ENCODE measurements around the gene SHROOM3.

- TF ChIP-seq TAF1 (IDR thresholded peaks at IDR 0.05; ENCODE audit: borderline replicate concordance, insufficient read depth, low read length), result no peak
- TF ChIP-seq SIN3A (IDR thresholded peaks at IDR 0.05; ENCODE audit: borderline replicate concordance, insufficient read depth, low read length), result no peak
These were observed 268.1 kb downstream of the SHROOM3 start for GRCh38 chr4:76703123-76703490.

Measured in PFSK-1 (cell line).